Hepatocyte (in vitro differentiated cells): ENCODE results near the gene PXDN. TPM values are rescaled to one million over a fixed set of nuclear protein-coding genes. Genes with fewer than 3 reads are reported as not detected.

Source experiments
- DNase-seq: peaks from one replicate; pipeline ENCODE4 v3.0.0-alpha.2; 2016; ENCODE audit warnings: low spot score
- H2AFZ ChIP-seq: fragments of 200-600 bp; sonication (generic); 2 replicates; pipeline ENCODE4 v1.6.0; 2016; ENCODE audit warnings: antibody characterized with exemption, mild to moderate bottlenecking
- H3K27ac ChIP-seq: fragments of 200-600 bp; sonication (generic); 2 replicates; pipeline ENCODE4 v1.5.1; 2016; ENCODE audit warnings: mild to moderate bottlenecking
- H3K27me3 ChIP-seq: fragments of 200-600 bp; sonication (generic); 2 replicates; pipeline ENCODE4 v1.6.1; 2016
- H3K36me3 ChIP-seq: fragments of 200-600 bp; sonication (generic); replicated peaks from 2 replicates; pipeline ENCODE4 v1.5.1; 2016; ENCODE audit warnings: low read depth; ENCODE audit not compliant: insufficient read depth
- H3K4me1 ChIP-seq: fragments of 200-600 bp; sonication (generic); 2 replicates; pipeline ENCODE4 v1.5.1; 2016; ENCODE audit warnings: mild to moderate bottlenecking, moderate library complexity; ENCODE audit not compliant: insufficient read depth
- H3K4me2 ChIP-seq: fragments of 200-600 bp; sonication (generic); 2 replicates; pipeline ENCODE4 v1.6.0; 2016
- H3K4me3 ChIP-seq: fragments of 200-600 bp; sonication (generic); 2 replicates; pipeline ENCODE4 v1.5.1; 2016; ENCODE audit warnings: mild to moderate bottlenecking
- H3K79me2 ChIP-seq: fragments of 200-600 bp; sonication (generic); 2 replicates; pipeline ENCODE4 v1.6.0; 2017; ENCODE audit warnings: mild to moderate bottlenecking
- H3K9me2 ChIP-seq: fragments of 200-600 bp; sonication (generic); replicated peaks from 2 replicates; pipeline ENCODE4 v1.6.0; 2017; ENCODE audit warnings: mild to moderate bottlenecking; ENCODE audit not compliant: insufficient read depth
- H3K9me3 ChIP-seq: fragments of 200-600 bp; sonication (generic); 2 replicates; pipeline ENCODE4 v1.5.1; 2016; ENCODE audit warnings: low read depth, mild to moderate bottlenecking
- H4K20me1 ChIP-seq: fragments of 200-600 bp; sonication (generic); 2 replicates; pipeline ENCODE4 v1.6.0; 2016; ENCODE audit warnings: mild to moderate bottlenecking; ENCODE audit not compliant: insufficient read depth, poor library complexity, severe bottlenecking
- EZH2 ChIP-seq: fragments of 200-600 bp; sonication (generic); IDR thresholded peaks from 2 replicates; pipeline ENCODE4 v1.6.1; 2016; ENCODE audit warnings: antibody characterized with exemption, mild to moderate bottlenecking, borderline replicate concordance
- EZH2phosphoT487 ChIP-seq: fragments of 200-600 bp; sonication (generic); IDR thresholded peaks from one replicate; pipeline ENCODE4 v1.6.1; 2018; ENCODE audit warnings: antibody characterized with exemption, mild to moderate bottlenecking, low read depth, moderate library complexity; ENCODE audit not compliant: unreplicated experiment, severe bottlenecking
- WGBS: methylation state at CpG from one replicate; pipeline ENCODE4 v1.1.6; 2016; ENCODE audit warnings: low lambda C conversion rate; ENCODE audit errors: missing lambda C conversion rate; 5-methylcytosine and 5-hydroxymethylcytosine counted together
- polyA plus RNA-seq: library from polyadenylated mRNA; unstranded; fragments of >200 nt; fragmentation: Nextera tagmentation; extraction: Ambion mirVana; gene quantifications from 2 replicates; pipeline ENCODE4 v1.2.1, GENCODE V29; 2016
- total RNA-seq: library from RNA; depleted of rRNA; stranded (reverse); fragments of >200 nt; gene quantifications from 2 replicates; pipeline ENCODE4 v1.2.3, GENCODE V29; 2014
- TF ChIP-seq, protein P1 (sequence below): fragments of 200-600 bp; sonication (generic); IDR thresholded peaks from 2 replicates; pipeline ENCODE4 v1.5.1; 2016; ENCODE audit warnings: antibody characterized with exemption, mild to moderate bottlenecking; ENCODE audit not compliant: poor library complexity

PXDN gene
- total and polyA plus RNA-seq, 2 experiments from 2014 or later: 107 to 118 TPM

DNA sequence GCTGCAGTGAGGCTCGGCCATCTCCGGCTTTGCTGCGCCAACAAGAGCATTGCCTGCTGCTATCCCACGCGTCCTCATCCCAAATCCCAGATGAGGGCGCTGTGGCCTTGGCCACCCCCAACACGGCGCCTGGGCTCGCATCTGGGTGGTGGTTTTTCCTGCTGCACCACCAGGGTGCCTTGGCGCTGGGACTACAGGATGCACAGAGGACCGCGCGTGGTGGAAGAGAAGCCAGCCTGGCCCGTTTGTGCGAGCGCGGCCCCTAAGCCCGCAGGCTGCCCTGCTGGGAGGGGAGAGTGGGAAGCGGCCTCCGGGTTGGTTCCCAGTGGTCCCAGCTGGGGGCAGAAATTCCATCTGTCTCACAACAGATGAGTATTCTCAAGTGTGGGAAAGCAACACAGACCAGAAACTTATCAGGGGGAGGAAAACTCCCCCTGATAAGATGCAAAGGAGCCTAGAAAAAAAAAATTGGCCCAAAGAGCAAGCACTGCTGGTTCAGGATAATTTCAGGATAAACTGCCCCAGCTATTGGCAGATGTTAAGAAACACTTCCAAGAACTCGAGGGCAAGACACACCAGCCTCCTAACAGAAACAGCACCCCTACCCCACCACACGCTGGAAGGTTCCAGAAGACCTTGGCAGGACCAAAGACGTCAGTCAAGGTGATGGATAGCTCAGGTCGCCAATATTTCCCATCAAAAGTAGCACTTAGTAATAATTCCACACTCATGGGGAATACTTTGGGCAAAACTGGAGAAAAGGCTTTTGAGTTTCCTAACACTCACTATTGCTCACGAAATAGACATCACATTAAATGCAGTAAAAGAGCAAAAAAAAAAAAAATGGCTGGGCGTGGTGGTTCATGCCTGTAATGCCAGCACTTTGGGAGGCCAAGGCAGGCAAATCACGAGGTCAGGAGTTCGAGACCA lies 152.1 kb downstream of the PXDN start:
- Histone ChIP-seq H3K79me2 (no peaks in the 10 kb centered on the region), H3K9me3 (no peaks in the 10 kb centered on the region), H3K36me3 (no peaks in the 10 kb centered on the region), H2AFZ (no peak overlapping the region), H3K27me3 (no peaks in the 10 kb centered on the region), H3K27ac (no peak overlapping the region), H3K9me2 (no peaks in the 10 kb centered on the region), H3K4me3 (no peak overlapping the region), H3K4me2 (peak overlapping the region; percentile 60), H4K20me1 (no peaks in the 10 kb centered on the region), H3K4me1 (peaks cover 18% of the 10 kb centered on the region)
- DNase-seq: peak; percentile 77
- WGBS: 33% methylated on average over 26 of the region's 28 CpGs
- TF ChIP-seq EZH2 (no peak), EZH2phosphoT487 (no peak)
- TF ChIP-seq, protein P1, sequence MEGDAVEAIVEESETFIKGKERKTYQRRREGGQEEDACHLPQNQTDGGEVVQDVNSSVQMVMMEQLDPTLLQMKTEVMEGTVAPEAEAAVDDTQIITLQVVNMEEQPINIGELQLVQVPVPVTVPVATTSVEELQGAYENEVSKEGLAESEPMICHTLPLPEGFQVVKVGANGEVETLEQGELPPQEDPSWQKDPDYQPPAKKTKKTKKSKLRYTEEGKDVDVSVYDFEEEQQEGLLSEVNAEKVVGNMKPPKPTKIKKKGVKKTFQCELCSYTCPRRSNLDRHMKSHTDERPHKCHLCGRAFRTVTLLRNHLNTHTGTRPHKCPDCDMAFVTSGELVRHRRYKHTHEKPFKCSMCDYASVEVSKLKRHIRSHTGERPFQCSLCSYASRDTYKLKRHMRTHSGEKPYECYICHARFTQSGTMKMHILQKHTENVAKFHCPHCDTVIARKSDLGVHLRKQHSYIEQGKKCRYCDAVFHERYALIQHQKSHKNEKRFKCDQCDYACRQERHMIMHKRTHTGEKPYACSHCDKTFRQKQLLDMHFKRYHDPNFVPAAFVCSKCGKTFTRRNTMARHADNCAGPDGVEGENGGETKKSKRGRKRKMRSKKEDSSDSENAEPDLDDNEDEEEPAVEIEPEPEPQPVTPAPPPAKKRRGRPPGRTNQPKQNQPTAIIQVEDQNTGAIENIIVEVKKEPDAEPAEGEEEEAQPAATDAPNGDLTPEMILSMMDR: peak; percentile 69

DNA sequence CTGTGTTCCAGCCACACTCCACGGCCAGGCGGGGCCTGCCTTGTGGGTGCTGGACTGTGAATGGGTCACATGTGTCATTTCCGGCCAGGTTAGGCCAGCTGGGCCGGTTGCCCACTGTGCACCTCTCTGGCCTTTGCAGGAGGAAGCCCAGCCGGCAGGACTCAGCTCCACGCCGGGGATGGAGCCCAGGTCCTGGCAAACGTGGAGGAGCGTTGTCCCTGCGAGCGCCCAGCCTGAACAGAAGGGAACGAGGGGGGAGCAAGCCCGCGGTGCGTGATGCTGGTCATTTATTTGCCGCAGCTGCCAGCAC lies 152.9 kb downstream of the PXDN start:
- Histone ChIP-seq H3K4me2 (no peak overlapping the region), H3K9me2 (no peaks in the 10 kb centered on the region), H3K9me3 (no peaks in the 10 kb centered on the region), H3K79me2 (no peaks in the 10 kb centered on the region), H3K36me3 (no peaks in the 10 kb centered on the region), H3K27me3 (no peaks in the 10 kb centered on the region), H3K27ac (no peak overlapping the region), H3K4me3 (no peak overlapping the region), H3K4me1 (peaks cover 18% of the 10 kb centered on the region), H4K20me1 (no peaks in the 10 kb centered on the region), H2AFZ (no peak overlapping the region)
- DNase-seq: no peak
- 85% methylated on average over 16 of the region's 16 CpGs for WGBS
- no peak for TF ChIP-seq EZH2

DNA sequence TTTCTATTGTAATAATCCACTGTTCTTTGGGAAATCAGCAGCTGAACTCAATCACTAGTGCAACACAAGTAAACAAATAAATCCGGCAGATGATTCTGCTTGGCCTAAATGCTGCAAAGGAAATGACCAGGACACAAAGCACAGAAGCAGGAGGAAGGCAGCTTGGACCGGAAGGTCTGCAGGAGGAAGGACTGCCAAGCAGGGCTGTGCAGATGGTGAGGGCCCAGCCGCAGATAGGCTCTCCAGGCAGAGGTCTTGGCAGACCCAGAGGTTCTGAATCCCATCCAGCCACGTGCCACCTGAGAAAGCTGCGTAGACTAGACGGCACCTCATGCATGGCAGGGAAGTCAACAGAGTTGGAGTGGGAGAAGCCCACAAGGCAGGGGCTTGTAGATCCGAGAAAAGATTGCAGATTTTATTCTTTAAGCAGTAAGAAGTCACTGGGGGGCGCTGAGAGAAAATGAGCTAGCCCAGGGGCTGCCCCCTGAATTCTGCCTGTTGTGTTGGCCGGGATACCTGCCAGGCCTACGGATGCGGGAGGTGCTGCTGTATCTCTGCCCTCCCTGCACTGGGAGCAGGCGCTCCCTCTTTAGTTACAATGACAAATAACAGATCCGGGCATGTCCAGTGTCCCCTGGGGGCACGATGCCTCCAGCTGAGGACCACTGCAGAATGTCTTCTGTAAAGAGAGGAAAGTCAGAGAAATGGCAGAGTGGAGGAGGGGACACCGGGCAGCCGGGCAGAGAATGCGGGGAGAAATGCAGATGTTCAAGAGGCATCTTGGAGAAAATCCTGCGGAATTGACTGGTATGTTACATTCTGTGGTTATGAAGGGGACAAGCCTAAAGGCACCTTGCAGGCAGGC lies 153.5 kb downstream of the PXDN start:
- H3K27ac ChIP-seq: no peak overlapping the region
- no peaks in the 10 kb centered on the region for H3K79me2 ChIP-seq
- no peaks in the 10 kb centered on the region for H3K9me2 ChIP-seq
- H3K4me1 ChIP-seq: peaks cover 18% of the 10 kb centered on the region
- TF ChIP-seq, protein P1: peak; percentile 10
- no peak for TF ChIP-seq EZH2
- no peak overlapping the region for H3K4me2 ChIP-seq
- no peaks in the 10 kb centered on the region for H3K27me3 ChIP-seq
- no peak for DNase-seq
- 69% methylated on average over 17 of the region's 18 CpGs for WGBS
- H3K9me3 ChIP-seq: no peaks in the 10 kb centered on the region
- no peak overlapping the region for H3K4me3 ChIP-seq
- no peak overlapping the region for H2AFZ ChIP-seq
- H4K20me1 ChIP-seq: no peaks in the 10 kb centered on the region
- H3K36me3 ChIP-seq: no peaks in the 10 kb centered on the region
